ENCODE data around the gene RIPOR2.
"Not testable (repeated sequence)": the region's sequence is repeated elsewhere in the genome, so short reads cannot be mapped to it uniquely, and the experiment has no call there.

RIPOR2 gene

DNA sequence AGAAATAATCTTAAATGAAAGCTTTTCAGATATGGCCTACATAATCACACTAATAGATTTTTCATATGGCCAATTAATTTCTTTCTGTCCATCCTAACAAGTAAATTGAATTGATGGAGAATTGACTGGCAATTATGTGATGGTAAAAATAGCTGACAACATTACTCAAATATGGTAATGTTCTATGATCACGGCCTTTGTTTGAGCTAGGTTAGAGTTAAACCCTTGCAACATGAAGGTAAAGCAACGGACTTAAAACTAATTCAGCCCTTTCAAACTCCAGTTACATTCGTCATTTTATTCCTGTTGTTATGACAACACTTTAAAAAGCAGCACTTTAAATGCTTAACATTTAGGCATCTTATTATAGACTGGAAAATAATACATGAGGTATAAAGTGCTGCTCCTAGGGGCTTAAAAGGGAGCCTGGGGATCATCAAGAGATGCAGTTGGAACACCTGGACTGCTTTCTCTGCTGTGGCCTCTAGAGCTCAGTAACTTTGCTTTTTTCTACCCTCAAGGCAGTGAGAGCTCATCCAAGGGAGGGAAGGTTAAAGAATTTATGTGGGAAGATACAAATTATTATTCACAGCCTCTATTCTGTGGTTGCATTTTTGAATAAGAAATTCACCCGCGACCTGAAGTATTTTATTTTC lies 46.9 kb downstream of the RIPOR2 start:
- H3K36me3 Mint-ChIP-seq, result peaks cover 6% of the 10 kb centered on the region
- peaks cover 89% of the 10 kb centered on the region for H3K4me1 Mint-ChIP-seq
- peak overlapping the region; percentile 11 for H3K4me3 Mint-ChIP-seq
- no peak for ATAC-seq
- no peaks in the 10 kb centered on the region for H3K27me3 Mint-ChIP-seq
- H3K9me3 Mint-ChIP-seq, result no peaks in the 10 kb centered on the region
- H3K27ac Mint-ChIP-seq, result peak overlapping the region; percentile 66

DNA sequence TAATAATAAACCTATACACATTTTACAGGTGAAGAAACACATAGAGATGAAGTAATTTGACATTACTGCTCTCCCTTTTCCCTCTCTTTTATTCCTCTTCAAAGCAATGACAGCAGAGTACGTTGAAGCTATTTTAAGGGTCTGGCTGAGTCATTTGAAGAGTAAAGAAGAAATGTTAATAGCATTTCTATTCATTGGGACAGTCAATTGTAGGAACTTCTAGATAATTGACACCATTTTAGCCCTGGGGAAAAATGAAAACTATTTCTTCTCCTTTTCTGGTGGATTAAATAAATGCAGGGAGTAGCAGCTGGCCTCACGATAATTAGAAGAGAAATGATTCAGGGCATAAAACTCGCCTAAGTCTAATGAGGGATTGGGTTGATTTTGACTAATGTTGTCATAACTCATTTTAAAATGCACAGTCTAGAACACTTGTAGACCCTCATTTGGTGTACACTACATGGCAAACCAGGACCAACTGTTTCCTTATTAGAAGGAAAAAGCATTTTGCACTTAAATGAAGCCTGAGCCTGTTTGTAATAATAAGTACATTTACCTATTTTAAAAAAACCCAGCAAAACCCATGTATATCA lies 48.1 kb downstream of the RIPOR2 start:
- Mint-ChIP-seq H3K36me3 (peaks cover 6% of the 10 kb centered on the region), H3K4me1 (peaks cover 89% of the 10 kb centered on the region), H3K27me3 (no peaks in the 10 kb centered on the region), H3K27ac (peak overlapping the region; percentile 66), H3K4me3 (peak overlapping the region; percentile 29), H3K9me3 (no peaks in the 10 kb centered on the region)
- ATAC-seq, result no peak

DNA sequence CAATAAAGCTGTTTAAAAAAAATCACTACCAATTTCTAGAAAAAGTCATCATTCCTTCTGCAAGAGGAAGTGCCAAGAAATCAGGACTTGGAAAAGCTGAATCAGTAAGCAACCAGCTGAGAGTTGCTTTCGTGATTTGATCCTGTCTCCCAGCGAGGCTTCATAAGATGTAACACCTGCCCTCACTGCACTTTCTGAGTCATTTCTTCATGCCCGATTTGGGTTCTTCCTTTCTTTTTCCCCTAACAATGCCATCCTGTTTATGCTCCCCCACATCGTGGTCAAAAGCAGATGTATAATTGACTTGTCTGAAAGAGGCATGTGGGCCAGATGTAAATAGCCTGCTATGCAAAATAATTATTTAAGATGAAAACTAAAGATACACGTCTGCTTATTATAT lies 52.1 kb downstream of the RIPOR2 start:
- Mint-ChIP-seq H3K9me3 (no peaks in the 10 kb centered on the region), H3K4me3 (peak overlapping the region; percentile 51), H3K27ac (peak overlapping the region; percentile 66), H3K4me1 (peaks cover 86% of the 10 kb centered on the region), H3K27me3 (no peaks in the 10 kb centered on the region), H3K36me3 (peaks cover 15% of the 10 kb centered on the region)
- peak; percentile 81 for ATAC-seq

DNA sequence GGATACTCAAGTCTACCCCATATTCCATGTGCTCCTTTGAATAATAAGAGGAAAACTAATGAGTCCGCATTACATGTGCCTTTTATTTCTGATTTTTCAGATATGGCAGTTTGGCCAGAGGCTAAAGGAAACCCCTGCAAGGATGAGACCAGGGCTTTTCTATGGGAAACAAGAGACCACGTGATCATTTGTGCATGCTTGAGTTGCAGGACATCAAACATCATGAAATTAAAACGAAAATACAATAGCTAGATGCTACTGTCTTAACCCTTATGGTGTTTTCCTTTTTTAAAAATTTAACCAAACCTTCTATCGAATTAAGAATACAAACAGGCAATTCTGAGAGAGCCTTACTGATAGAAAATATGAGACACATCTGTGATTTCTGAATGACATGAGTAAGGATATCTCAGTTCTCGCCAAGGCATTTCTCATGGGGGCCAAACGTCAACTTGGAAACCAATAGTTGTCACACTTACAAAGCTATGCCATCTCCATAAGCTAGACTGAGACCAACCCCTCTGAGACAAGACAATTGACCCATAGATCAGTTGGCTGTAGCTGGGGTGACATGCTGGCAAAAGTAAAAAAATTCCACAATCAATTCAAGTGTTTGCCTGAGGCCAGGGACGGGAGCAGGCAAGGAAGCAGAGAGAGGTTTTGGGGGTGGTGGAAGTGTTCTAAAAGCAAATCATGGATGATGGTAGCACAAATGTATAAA lies 52.8 kb downstream of the RIPOR2 start:
- Mint-ChIP-seq H3K27ac (peak overlapping the region; percentile 66), H3K9me3 (no peaks in the 10 kb centered on the region), H3K27me3 (no peaks in the 10 kb centered on the region), H3K4me1 (peaks cover 83% of the 10 kb centered on the region), H3K36me3 (peaks cover 17% of the 10 kb centered on the region), H3K4me3 (peak overlapping the region; percentile 46)
- ATAC-seq, result no peak

DNA sequence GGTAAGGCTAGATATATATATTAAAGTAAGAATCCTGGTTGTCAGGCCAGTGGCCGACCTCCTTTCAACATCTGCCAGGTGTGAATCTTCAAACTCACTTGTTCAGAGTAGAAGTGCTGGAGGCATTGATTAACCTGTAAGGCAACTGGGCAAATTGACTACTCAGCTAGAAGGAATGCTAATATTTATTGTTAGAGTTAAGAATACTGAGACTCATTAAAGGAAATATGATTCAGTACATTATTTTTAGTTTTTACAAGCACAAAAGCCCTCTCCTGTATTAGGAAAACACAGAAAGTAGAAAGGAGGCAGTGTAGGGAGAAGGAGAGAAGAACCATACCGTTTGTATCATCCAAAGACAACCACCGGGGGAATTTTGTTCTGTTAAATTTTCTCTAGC lies 53.5 kb downstream of the RIPOR2 start:
- Mint-ChIP-seq H3K9me3 (peaks cover 4% of the 10 kb centered on the region), H3K4me3 (peak overlapping the region; percentile 18), H3K4me1 (peaks cover 83% of the 10 kb centered on the region), H3K27me3 (no peaks in the 10 kb centered on the region), H3K36me3 (peaks cover 24% of the 10 kb centered on the region), H3K27ac (peak overlapping the region; percentile 66)
- no peak for ATAC-seq

DNA sequence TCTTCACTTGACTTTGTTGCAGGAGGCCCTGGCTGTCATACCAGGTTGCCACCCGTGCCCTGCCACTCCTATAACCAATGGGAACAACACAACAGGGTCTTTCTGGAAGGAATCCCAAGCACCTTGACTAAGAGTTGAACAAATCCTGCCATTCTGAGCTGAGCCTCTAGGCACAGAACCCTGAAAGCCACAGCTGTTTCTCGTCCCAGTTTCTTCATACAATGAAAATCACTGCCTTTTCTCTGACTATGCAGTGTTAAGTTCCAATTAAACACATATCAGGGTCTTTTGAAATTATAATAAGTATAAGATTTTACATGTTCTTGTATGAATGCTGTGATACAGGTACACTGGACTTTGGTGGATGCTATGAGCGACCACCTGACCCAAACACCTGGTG lies 54.4 kb downstream of the RIPOR2 start:
- no peaks in the 10 kb centered on the region for H3K27me3 Mint-ChIP-seq
- no peak for ATAC-seq
- H3K4me3 Mint-ChIP-seq, result no peak overlapping the region
- H3K27ac Mint-ChIP-seq, result peak overlapping the region; percentile 66
- H3K36me3 Mint-ChIP-seq, result peaks cover 33% of the 10 kb centered on the region
- H3K4me1 Mint-ChIP-seq, result peaks cover 74% of the 10 kb centered on the region
- H3K9me3 Mint-ChIP-seq, result peaks cover 4% of the 10 kb centered on the region

DNA sequence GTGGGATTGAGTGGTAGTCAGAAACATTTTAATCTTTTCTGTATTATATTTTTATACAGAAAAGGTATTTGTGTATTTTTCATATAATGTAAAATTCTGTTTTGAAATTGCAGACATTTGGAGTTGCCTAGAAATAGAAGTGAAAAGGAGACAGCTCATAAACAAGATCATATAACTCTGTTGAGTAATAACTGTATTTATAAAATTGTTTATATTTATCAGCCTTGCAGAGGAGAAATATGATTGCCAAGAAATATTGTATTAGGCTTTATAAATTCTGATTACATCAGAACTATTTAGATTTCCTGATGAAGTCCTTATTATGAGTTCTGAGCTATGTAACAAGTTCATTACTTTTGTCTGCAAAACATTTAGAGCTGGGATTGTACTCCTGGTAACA lies 55.3 kb downstream of the RIPOR2 start:
- H3K27me3 Mint-ChIP-seq, result no peaks in the 10 kb centered on the region

DNA sequence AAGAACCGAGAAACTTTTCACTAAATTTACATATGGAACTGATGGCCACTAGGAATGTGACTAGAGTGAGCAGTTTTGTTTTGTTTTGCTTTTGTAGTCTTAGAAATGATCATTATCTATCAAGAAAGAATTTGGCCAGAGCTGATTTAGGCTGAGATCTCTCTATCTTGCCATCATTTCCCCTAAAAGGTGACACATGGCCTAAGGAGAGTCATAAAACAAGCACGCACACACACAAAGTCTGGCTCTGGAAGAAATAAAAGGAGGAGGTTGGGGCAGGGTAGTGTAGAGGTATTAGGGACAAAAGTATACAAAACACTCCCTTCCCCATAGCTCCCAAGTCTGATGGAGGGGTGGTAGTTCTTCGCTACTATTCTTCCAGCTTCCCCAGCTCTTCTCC lies 56.4 kb downstream of the RIPOR2 start:
- Mint-ChIP-seq H3K27ac (peak overlapping the region; percentile 65), H3K27me3 (no peaks in the 10 kb centered on the region), H3K9me3 (peaks cover 4% of the 10 kb centered on the region), H3K4me3 (no peak overlapping the region), H3K4me1 (peaks cover 66% of the 10 kb centered on the region), H3K36me3 (peaks cover 47% of the 10 kb centered on the region)
- no peak for ATAC-seq

More for the DNA sequence above, 55.3 kb downstream of the RIPOR2 start:
- H3K36me3 Mint-ChIP-seq, result peaks cover 43% of the 10 kb centered on the region
- H3K9me3 Mint-ChIP-seq, result peaks cover 4% of the 10 kb centered on the region
- no peak overlapping the region for H3K4me3 Mint-ChIP-seq
- peak overlapping the region; percentile 65 for H3K27ac Mint-ChIP-seq
- H3K4me1 Mint-ChIP-seq, result peaks cover 75% of the 10 kb centered on the region
- ATAC-seq, result no peak

DNA sequence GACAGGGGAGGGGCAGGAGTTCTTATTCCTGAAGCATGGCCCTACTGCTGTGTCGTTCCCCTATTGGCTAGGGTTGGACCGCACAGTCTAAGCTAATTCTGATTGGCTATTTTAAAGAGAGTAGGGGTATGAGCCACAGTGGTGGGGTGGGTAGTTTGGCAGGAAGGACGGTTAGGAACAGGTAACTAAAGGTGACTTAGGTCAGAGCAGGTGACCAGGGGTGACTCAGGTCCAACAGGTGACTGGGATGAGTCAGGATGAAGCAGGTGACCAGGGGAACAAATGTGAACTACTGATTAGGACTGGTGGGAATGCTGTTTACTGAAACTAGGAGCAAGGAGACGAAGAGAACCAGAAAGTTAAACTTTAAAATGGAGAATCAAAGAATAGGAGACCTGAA lies 58.0 kb downstream of the RIPOR2 start:
- peak overlapping the region; percentile 75 for H3K27ac Mint-ChIP-seq
- H3K4me3 Mint-ChIP-seq, H3K9me3 Mint-ChIP-seq, H3K27me3 Mint-ChIP-seq, ATAC-seq: not testable (repeated sequence)
- H3K36me3 Mint-ChIP-seq, result peaks cover 59% of the 10 kb centered on the region
- peaks cover 50% of the 10 kb centered on the region for H3K4me1 Mint-ChIP-seq

DNA sequence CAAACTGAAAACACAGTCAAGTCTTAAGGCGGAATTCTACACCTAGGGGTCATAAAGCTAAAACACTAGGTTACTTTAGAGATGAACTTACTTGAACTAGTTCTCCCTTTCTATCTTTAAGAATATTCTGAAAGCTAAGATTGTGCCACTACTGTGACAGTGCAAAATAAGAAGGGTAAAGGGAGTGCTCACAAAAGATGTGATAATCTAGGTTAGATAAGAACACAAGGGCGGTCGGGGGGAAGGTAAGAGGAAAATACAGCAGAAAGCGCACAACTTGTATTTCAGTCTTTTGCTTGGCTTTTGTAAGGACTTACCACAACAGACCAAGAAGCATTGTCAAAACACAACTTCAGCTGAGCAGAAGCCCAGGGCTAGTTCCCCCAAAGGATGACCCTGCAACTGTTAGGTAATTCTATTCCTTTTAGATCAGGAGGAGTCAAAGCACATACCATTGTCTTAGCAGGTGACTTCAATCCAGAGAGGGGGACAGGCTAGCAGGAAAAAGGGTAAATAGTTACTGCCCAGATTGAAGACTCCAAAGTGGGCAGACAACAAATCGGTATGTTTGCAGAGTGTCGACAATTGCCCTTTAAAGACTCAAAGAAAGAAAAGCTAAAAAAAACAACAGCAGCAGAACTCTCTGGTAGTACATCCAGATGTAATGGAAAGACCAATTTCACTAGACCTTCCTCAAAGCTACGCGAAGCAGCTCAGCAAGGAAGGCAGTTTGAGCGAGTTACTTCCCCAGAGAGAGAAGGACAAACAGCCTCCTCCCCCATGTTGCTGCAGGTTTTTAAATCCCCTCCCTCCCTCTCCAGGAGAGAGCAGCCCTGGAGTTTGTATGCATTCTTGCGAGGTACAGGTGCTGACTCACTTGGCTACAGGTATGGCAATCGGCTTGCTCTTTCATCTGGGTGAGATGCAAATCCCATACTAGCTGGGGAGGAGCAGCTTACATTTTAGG lies 59.0 kb downstream of the RIPOR2 start:
- Mint-ChIP-seq H3K36me3 (peaks cover 61% of the 10 kb centered on the region), H3K9me3 (peaks cover 4% of the 10 kb centered on the region), H3K27me3 (no peaks in the 10 kb centered on the region), H3K4me1 (peaks cover 40% of the 10 kb centered on the region), H3K4me3 (no peak overlapping the region), H3K27ac (no peak overlapping the region)
- ATAC-seq, result no peak

DNA sequence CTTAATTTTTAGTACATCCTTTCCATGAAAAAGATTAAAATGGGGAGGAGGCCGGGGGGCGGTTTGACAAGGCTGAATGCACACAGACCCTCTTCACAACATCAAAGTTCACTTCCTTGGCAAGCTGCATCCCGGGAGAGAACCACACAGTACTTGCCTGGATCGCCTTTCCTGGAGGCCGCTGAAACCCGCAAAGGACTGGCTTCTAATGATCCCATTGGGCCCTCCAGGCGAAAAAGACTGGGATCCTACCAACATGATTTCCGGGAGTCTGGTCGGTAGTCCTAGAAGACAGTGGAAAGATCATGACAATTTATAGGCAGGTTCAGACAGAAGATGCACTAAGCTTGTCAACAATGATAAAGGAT lies 60.2 kb downstream of the RIPOR2 start:
- Mint-ChIP-seq H3K27me3 (no peaks in the 10 kb centered on the region), H3K9me3 (peaks cover 4% of the 10 kb centered on the region), H3K27ac (no peak overlapping the region), H3K36me3 (peaks cover 61% of the 10 kb centered on the region), H3K4me1 (peaks cover 29% of the 10 kb centered on the region), H3K4me3 (no peak overlapping the region)
- ATAC-seq, result no peak

DNA sequence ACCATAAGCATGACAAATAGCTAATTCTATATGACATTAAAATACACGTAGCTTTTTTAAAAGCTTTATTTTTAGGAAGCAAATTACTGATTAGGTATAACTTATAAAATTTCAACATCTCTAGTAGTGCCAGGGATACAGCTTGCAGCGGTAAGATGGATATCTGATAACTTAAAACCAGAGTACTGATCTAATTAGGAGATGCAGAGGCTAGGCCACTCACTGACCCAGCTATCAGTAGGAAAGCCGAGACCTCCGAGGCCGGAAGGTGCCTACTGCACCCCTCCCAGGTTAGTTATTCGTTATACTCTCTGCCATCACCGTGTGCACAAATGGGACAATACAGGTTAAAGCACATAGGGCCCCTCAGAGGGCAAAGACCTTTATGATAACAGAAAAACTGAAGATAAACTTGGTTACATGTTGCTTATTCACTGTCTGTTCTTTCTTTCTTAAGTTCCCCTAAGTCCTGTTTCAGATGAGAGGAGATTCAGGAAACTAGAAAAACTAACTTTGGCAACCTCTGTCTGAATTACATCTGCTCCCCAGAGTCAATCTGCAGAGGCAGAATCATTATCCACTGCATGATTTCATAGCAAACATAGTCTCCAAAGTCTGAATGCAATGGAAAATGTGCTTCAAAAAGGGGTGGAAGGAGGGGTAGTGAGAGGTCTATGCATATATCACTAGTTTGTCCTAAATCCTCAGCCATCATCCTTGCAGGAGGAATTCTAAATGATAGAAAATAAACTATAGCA lies 60.8 kb downstream of the RIPOR2 start:
- H3K27me3 Mint-ChIP-seq, result no peaks in the 10 kb centered on the region
- H3K4me3 Mint-ChIP-seq, result no peak overlapping the region
- H3K9me3 Mint-ChIP-seq, result peaks cover 4% of the 10 kb centered on the region
- ATAC-seq, result no peak
- peaks cover 58% of the 10 kb centered on the region for H3K36me3 Mint-ChIP-seq
- peaks cover 24% of the 10 kb centered on the region for H3K4me1 Mint-ChIP-seq
- no peak overlapping the region for H3K27ac Mint-ChIP-seq

DNA sequence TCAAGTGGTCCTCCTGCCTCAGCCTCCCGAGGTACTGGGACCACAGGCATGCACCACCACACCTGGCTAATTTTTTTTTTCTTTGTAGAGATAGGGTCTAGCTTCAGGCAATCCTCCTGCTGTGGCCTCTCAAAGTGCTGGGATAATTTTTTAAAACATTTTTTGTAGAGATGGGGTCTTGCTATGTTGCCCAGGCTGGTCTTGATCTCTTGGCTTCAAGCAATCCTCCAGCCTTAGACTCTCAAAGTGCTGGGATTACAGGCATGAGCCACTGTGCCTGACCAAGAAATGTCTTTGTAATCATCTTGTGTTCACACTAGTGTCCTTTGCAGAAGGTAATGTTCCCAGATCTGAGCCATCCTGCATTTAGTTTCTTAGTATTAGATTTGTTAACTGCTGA lies 61.6 kb downstream of the RIPOR2 start:
- no peaks in the 10 kb centered on the region for H3K27me3 Mint-ChIP-seq
- H3K4me3 Mint-ChIP-seq, result no peak overlapping the region
- peaks cover 4% of the 10 kb centered on the region for H3K9me3 Mint-ChIP-seq
- ATAC-seq, result no peak
- H3K4me1 Mint-ChIP-seq, result peaks cover 17% of the 10 kb centered on the region
- peak overlapping the region; percentile 40 for H3K27ac Mint-ChIP-seq
- peaks cover 50% of the 10 kb centered on the region for H3K36me3 Mint-ChIP-seq

DNA sequence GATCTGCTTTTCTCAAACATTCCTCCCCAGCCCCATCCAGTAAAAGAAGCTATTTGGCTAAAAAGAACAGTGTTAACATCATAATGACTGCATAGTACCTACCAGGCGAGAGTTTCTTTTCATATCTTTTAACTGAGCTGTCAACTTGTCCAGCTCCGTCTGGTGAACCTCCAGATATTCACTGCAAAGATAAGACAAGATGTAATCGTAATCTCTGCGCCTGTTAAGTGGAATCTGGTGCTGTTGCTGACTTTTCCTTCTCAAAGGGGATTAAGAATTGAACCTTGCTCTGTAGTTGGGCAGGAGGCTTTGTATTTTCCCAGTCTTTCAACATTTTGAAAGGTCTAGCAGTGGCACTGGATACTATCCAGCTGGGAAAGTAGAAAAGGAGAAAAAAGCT lies 63.0 kb downstream of the RIPOR2 start:
- Mint-ChIP-seq H3K9me3 (peaks cover 3% of the 10 kb centered on the region), H3K36me3 (peaks cover 50% of the 10 kb centered on the region), H3K27me3 (no peaks in the 10 kb centered on the region), H3K4me3 (no peak overlapping the region), H3K4me1 (peaks cover 22% of the 10 kb centered on the region), H3K27ac (peak overlapping the region; percentile 40)
- ATAC-seq, result no peak

All from stimulated activated memory B cell treated with anti-CD40 and anti-IgM and Interleukin-4, amounts not matched to agents 10 μg/mL and 1 μg/mL and 100 μg/mL, for 72 hours (primary cell).